ENCODE data around the gene CREG2.

The CREG2 gene

GRCh38 chr2:101419096-101419663 is 31.9 kb upstream of the CREG2 start:
- H3K27me3 ChIP-seq (ENCODE audit: insufficient read depth, low read length) = no peaks in the 10 kb centered on the region
- H3K4me1 ChIP-seq (ENCODE audit: insufficient read depth, low read length) = no peaks in the 10 kb centered on the region
- H3K36me3 ChIP-seq (ENCODE audit: insufficient read depth, low read length) = no peaks in the 10 kb centered on the region
- no peak overlapping the region for H3K4me3 ChIP-seq (ENCODE audit: low read length)
- no peak overlapping the region for H2AFZ ChIP-seq (ENCODE audit: low read depth, low read length)
- H3K9me3 ChIP-seq (ENCODE audit: low read length) = no peaks in the 10 kb centered on the region

- Histone ChIP-seq H3K36me3 (ENCODE audit: insufficient read depth, low read length) (no peaks in the 10 kb centered on the region), H3K9me3 (ENCODE audit: low read length) (no peaks in the 10 kb centered on the region), H3K4me1 (ENCODE audit: insufficient read depth, low read length) (no peaks in the 10 kb centered on the region), H3K4me3 (ENCODE audit: low read length) (no peak overlapping the region), H2AFZ (ENCODE audit: low read depth, low read length) (no peak overlapping the region), H3K27me3 (ENCODE audit: insufficient read depth, low read length) (no peaks in the 10 kb centered on the region)
These were observed 31.3 kb upstream of the CREG2 start for GRCh38 chr2:101418460-101419095.

GRCh38 chr2:101416609-101417008 is 29.3 kb upstream of the CREG2 start:
- Histone ChIP-seq H2AFZ (ENCODE audit: low read depth, low read length) (no peak overlapping the region), H3K4me1 (ENCODE audit: insufficient read depth, low read length) (no peaks in the 10 kb centered on the region), H3K4me3 (ENCODE audit: low read length) (no peak overlapping the region), H3K9me3 (ENCODE audit: low read length) (no peaks in the 10 kb centered on the region), H3K36me3 (ENCODE audit: insufficient read depth, low read length) (no peaks in the 10 kb centered on the region), H3K27me3 (ENCODE audit: insufficient read depth, low read length) (no peaks in the 10 kb centered on the region)

GRCh38 chr2:101415884-101416283 is 28.6 kb upstream of the CREG2 start:
- Histone ChIP-seq H3K27me3 (ENCODE audit: insufficient read depth, low read length) (no peaks in the 10 kb centered on the region), H3K4me1 (ENCODE audit: insufficient read depth, low read length) (no peaks in the 10 kb centered on the region), H3K4me3 (ENCODE audit: low read length) (no peak overlapping the region), H2AFZ (ENCODE audit: low read depth, low read length) (no peak overlapping the region), H3K9me3 (ENCODE audit: low read length) (no peaks in the 10 kb centered on the region), H3K36me3 (ENCODE audit: insufficient read depth, low read length) (no peaks in the 10 kb centered on the region)

GRCh38 chr2:101415220-101415619 is 27.9 kb upstream of the CREG2 start:
- no peaks in the 10 kb centered on the region for H3K27me3 ChIP-seq (ENCODE audit: insufficient read depth, low read length)
- H2AFZ ChIP-seq (ENCODE audit: low read depth, low read length) = no peak overlapping the region
- no peak overlapping the region for H3K4me3 ChIP-seq (ENCODE audit: low read length)
- no peaks in the 10 kb centered on the region for H3K9me3 ChIP-seq (ENCODE audit: low read length)
- H3K4me1 ChIP-seq (ENCODE audit: insufficient read depth, low read length) = no peaks in the 10 kb centered on the region
- H3K36me3 ChIP-seq (ENCODE audit: insufficient read depth, low read length) = no peaks in the 10 kb centered on the region

GRCh38 chr2:101412092-101412694 is 24.9 kb upstream of the CREG2 start:
- Histone ChIP-seq H2AFZ (ENCODE audit: low read depth, low read length) (no peak overlapping the region), H3K4me3 (ENCODE audit: low read length) (no peak overlapping the region), H3K4me1 (ENCODE audit: insufficient read depth, low read length) (no peaks in the 10 kb centered on the region), H3K9me3 (ENCODE audit: low read length) (no peaks in the 10 kb centered on the region), H3K36me3 (ENCODE audit: insufficient read depth, low read length) (no peaks in the 10 kb centered on the region), H3K27me3 (ENCODE audit: insufficient read depth, low read length) (no peaks in the 10 kb centered on the region)

GRCh38 chr2:101410746-101411145 is 23.4 kb upstream of the CREG2 start:
- Histone ChIP-seq H2AFZ (ENCODE audit: low read depth, low read length) (no peak overlapping the region), H3K4me3 (ENCODE audit: low read length) (no peak overlapping the region), H3K9me3 (ENCODE audit: low read length) (no peaks in the 10 kb centered on the region), H3K36me3 (ENCODE audit: insufficient read depth, low read length) (no peaks in the 10 kb centered on the region), H3K27me3 (ENCODE audit: insufficient read depth, low read length) (no peaks in the 10 kb centered on the region), H3K4me1 (ENCODE audit: insufficient read depth, low read length) (no peaks in the 10 kb centered on the region)

- Histone ChIP-seq H2AFZ (ENCODE audit: low read depth, low read length) (no peak overlapping the region), H3K27me3 (ENCODE audit: insufficient read depth, low read length) (peaks cover 2% of the 10 kb centered on the region), H3K9me3 (ENCODE audit: low read length) (no peaks in the 10 kb centered on the region), H3K36me3 (ENCODE audit: insufficient read depth, low read length) (no peaks in the 10 kb centered on the region), H3K4me3 (ENCODE audit: low read length) (no peak overlapping the region), H3K4me1 (ENCODE audit: insufficient read depth, low read length) (no peaks in the 10 kb centered on the region)
These were observed 22.8 kb upstream of the CREG2 start for GRCh38 chr2:101410114-101410513.

GRCh38 chr2:101409699-101410098 is 22.4 kb upstream of the CREG2 start:
- Histone ChIP-seq H3K9me3 (ENCODE audit: low read length) (no peaks in the 10 kb centered on the region), H3K27me3 (ENCODE audit: insufficient read depth, low read length) (peaks cover 2% of the 10 kb centered on the region), H2AFZ (ENCODE audit: low read depth, low read length) (no peak overlapping the region), H3K4me1 (ENCODE audit: insufficient read depth, low read length) (no peaks in the 10 kb centered on the region), H3K4me3 (ENCODE audit: low read length) (no peak overlapping the region), H3K36me3 (ENCODE audit: insufficient read depth, low read length) (no peaks in the 10 kb centered on the region)

- Histone ChIP-seq H3K4me1 (ENCODE audit: insufficient read depth, low read length) (no peaks in the 10 kb centered on the region), H3K9me3 (ENCODE audit: low read length) (no peaks in the 10 kb centered on the region), H3K4me3 (ENCODE audit: low read length) (no peak overlapping the region), H2AFZ (ENCODE audit: low read depth, low read length) (no peak overlapping the region), H3K27me3 (ENCODE audit: insufficient read depth, low read length) (peaks cover 2% of the 10 kb centered on the region), H3K36me3 (ENCODE audit: insufficient read depth, low read length) (no peaks in the 10 kb centered on the region)
These were observed 21.6 kb upstream of the CREG2 start for GRCh38 chr2:101408925-101409324.

GRCh38 chr2:101405351-101405899 is 18.1 kb upstream of the CREG2 start:
- peaks cover 3% of the 10 kb centered on the region for H3K4me1 ChIP-seq (ENCODE audit: insufficient read depth, low read length)
- no peaks in the 10 kb centered on the region for H3K36me3 ChIP-seq (ENCODE audit: insufficient read depth, low read length)
- H3K9me3 ChIP-seq (ENCODE audit: low read length) = no peaks in the 10 kb centered on the region
- no peak overlapping the region for H2AFZ ChIP-seq (ENCODE audit: low read depth, low read length)
- H3K4me3 ChIP-seq (ENCODE audit: low read length) = no peak overlapping the region
- H3K27me3 ChIP-seq (ENCODE audit: insufficient read depth, low read length) = peaks cover 6% of the 10 kb centered on the region

GRCh38 chr2:101403745-101404144 is 16.4 kb upstream of the CREG2 start:
- no peaks in the 10 kb centered on the region for H3K36me3 ChIP-seq (ENCODE audit: insufficient read depth, low read length)
- H3K4me3 ChIP-seq (ENCODE audit: low read length) = no peak overlapping the region
- H2AFZ ChIP-seq (ENCODE audit: low read depth, low read length) = no peak overlapping the region
- peaks cover 9% of the 10 kb centered on the region for H3K4me1 ChIP-seq (ENCODE audit: insufficient read depth, low read length)
- H3K27me3 ChIP-seq (ENCODE audit: insufficient read depth, low read length) = peaks cover 6% of the 10 kb centered on the region
- no peaks in the 10 kb centered on the region for H3K9me3 ChIP-seq (ENCODE audit: low read length)

GRCh38 chr2:101402630-101403029 is 15.3 kb upstream of the CREG2 start:
- H3K27me3 ChIP-seq (ENCODE audit: insufficient read depth, low read length) = peaks cover 6% of the 10 kb centered on the region
- H3K4me1 ChIP-seq (ENCODE audit: insufficient read depth, low read length) = peaks cover 9% of the 10 kb centered on the region
- H2AFZ ChIP-seq (ENCODE audit: low read depth, low read length) = no peak overlapping the region
- no peak overlapping the region for H3K4me3 ChIP-seq (ENCODE audit: low read length)
- no peaks in the 10 kb centered on the region for H3K36me3 ChIP-seq (ENCODE audit: insufficient read depth, low read length)
- H3K9me3 ChIP-seq (ENCODE audit: low read length) = no peaks in the 10 kb centered on the region
